ENCODE data around the gene LNPEP.
"Not testable (repeated sequence)": the region's sequence is repeated elsewhere in the genome, so short reads cannot be mapped to it uniquely, and the experiment has no call there.

The LNPEP gene

GRCh38 chr5:96930589-96930988 lies 5.3 kb upstream of the LNPEP start:
- FAIRE-seq: no peak

GRCh38 chr5:96931037-96931436 lies 4.8 kb upstream of the LNPEP start:
- not testable (repeated sequence) for FAIRE-seq

GRCh38 chr5:96931605-96932004 lies 4.3 kb upstream of the LNPEP start:
- FAIRE-seq: no peak

GRCh38 chr5:96932026-96932425 lies 3.9 kb upstream of the LNPEP start:
- FAIRE-seq: no peak

- no peak for FAIRE-seq
These were observed 1.8 kb upstream of the LNPEP start for GRCh38 chr5:96933764-96934707.

- no peak for FAIRE-seq
These were observed 947 bp upstream of the LNPEP start for GRCh38 chr5:96934708-96935558.

GRCh38 chr5:96936431-96937320 lies 796 bp downstream of the LNPEP start:
- FAIRE-seq: no peak

- no peak for FAIRE-seq
These were observed 4.7 kb downstream of the LNPEP start for GRCh38 chr5:96940586-96940985.

GRCh38 chr5:96941140-96941539 lies 5.3 kb downstream of the LNPEP start:
- no peak for FAIRE-seq

GRCh38 chr5:96942078-96942477 lies 6.2 kb downstream of the LNPEP start:
- no peak for FAIRE-seq

GRCh38 chr5:96942911-96943310 lies 7.0 kb downstream of the LNPEP start:
- FAIRE-seq: no peak

GRCh38 chr5:96943799-96944198 lies 7.9 kb downstream of the LNPEP start:
- no peak for FAIRE-seq

- no peak for FAIRE-seq
These were observed 9.4 kb downstream of the LNPEP start for GRCh38 chr5:96945144-96945897.

GRCh38 chr5:96946381-96946780 lies 10.5 kb downstream of the LNPEP start:
- no peak for FAIRE-seq

GRCh38 chr5:96952118-96952750 lies 16.4 kb downstream of the LNPEP start:
- FAIRE-seq: no peak

GRCh38 chr5:96952974-96953730 lies 17.3 kb downstream of the LNPEP start:
- FAIRE-seq: no peak

- no peak for FAIRE-seq
These were observed 21.6 kb downstream of the LNPEP start for GRCh38 chr5:96957254-96958049.

GRCh38 chr5:96958977-96959376 lies 23.1 kb downstream of the LNPEP start:
- FAIRE-seq: no peak

- no peak for FAIRE-seq
These were observed 25.2 kb downstream of the LNPEP start for GRCh38 chr5:96961053-96961452.

- no peak for FAIRE-seq
These were observed 26.7 kb downstream of the LNPEP start for GRCh38 chr5:96962540-96962991.
